LNCaP clone FGC (cell line): ENCODE results near the gene RIT2.

ENCODE experiments used
- DNase-seq: peaks from one replicate; pipeline ENCODE4 v3.0.0-alpha.2; 2011; ENCODE audit warnings: low read depth
- H3K4me3 ChIP-seq: 2 replicates; pipeline ENCODE4 v1.5.1; 2011; ENCODE audit warnings: mild to moderate bottlenecking, low read depth, low read length, control low read depth
- CTCF ChIP-seq: IDR thresholded peaks from 2 replicates; pipeline ENCODE4 v1.5.1; 2012; ENCODE audit warnings: mild to moderate bottlenecking; ENCODE audit not compliant: control insufficient read depth, insufficient read depth; ENCODE audit errors: extremely low read depth

Gene RIT2

GRCh38 chr18:42860011-42860410 is 255.5 kb downstream of the RIT2 start:
- DNase-seq, result no peak
- H3K4me3 ChIP-seq, result no peak overlapping the region
- no peak for TF ChIP-seq CTCF

GRCh38 chr18:42854558-42854957 is 260.9 kb downstream of the RIT2 start:
- no peak for TF ChIP-seq CTCF
- no peak for DNase-seq
- no peak overlapping the region for H3K4me3 ChIP-seq

- no peak for DNase-seq
- H3K4me3 ChIP-seq, result no peak overlapping the region
- no peak for TF ChIP-seq CTCF
Measured at GRCh38 chr18:42850174-42851083, 265.1 kb downstream of the RIT2 start.

- no peak overlapping the region for H3K4me3 ChIP-seq
- DNase-seq, result no peak
- TF ChIP-seq CTCF, result no peak
Measured at GRCh38 chr18:42839408-42839807, 276.1 kb downstream of the RIT2 start.

- H3K4me3 ChIP-seq, result no peak overlapping the region
- DNase-seq, result peak; percentile 58
- no peak for TF ChIP-seq CTCF
Measured at GRCh38 chr18:42838546-42839145, 276.8 kb downstream of the RIT2 start.

GRCh38 chr18:42830936-42831335 is 284.5 kb downstream of the RIT2 start:
- no peak for TF ChIP-seq CTCF

More at GRCh38 chr18:42830936-42831335, 284.5 kb downstream of the RIT2 start:
- no peak overlapping the region for H3K4me3 ChIP-seq
- no peak for DNase-seq
